Glomerular endothelial cell (primary cell): ENCODE results near the gene HCLS1. TPM values are rescaled to one million over a fixed set of nuclear protein-coding genes. Genes with fewer than 3 reads are reported as not detected.
"Not testable (repeated sequence)": the region's sequence is repeated elsewhere in the genome, so short reads cannot be mapped to it uniquely, and the experiment has no call there.

Experiments
- DNase-seq: peaks from one replicate; pipeline ENCODE4 v3.0.0-alpha.2; 2011; ENCODE audit warnings: low read depth, low spot score; ENCODE audit errors: extremely low read depth
- total RNA-seq: library from RNA; depleted of rRNA; stranded (reverse); fragments of >200 nt; gene quantifications from 2 replicates; pipeline ENCODE4 v1.2.3, GENCODE V29; 2015

HCLS1 gene
- total RNA-seq, 1 donor from 2014 or later = 69.1 TPM

GRCh38 chr3:121601212-121601812 is 59.4 kb downstream of the HCLS1 start:
- no peak for DNase-seq

GRCh38 chr3:121599900-121600299 is 60.8 kb downstream of the HCLS1 start:
- not testable (repeated sequence) for DNase-seq

GRCh38 chr3:121598564-121598963 is 62.1 kb downstream of the HCLS1 start:
- DNase-seq = no peak

- no peak for DNase-seq
Observed at GRCh38 chr3:121595765-121596406, 64.8 kb downstream of the HCLS1 start.

GRCh38 chr3:121594850-121595249 is 65.9 kb downstream of the HCLS1 start:
- no peak for DNase-seq

GRCh38 chr3:121593806-121594205 is 66.9 kb downstream of the HCLS1 start:
- not testable (repeated sequence) for DNase-seq

GRCh38 chr3:121592856-121593702 is 67.6 kb downstream of the HCLS1 start, which contains the start of gene FBXO40:
Gene FBXO40, plus strand, starts transcription at chr3:121593379. Its CDS starts 27,197 bp downstream, at chr3:121620576.
- DNase-seq = no peak

- no peak for DNase-seq
Observed at GRCh38 chr3:121584418-121584817, 76.3 kb downstream of the HCLS1 start.

- no peak for DNase-seq
Observed at GRCh38 chr3:121581691-121582090, 79.0 kb downstream of the HCLS1 start.

Other genes with a start within 250 kb of the HCLS1 start
- gene POLQ, start 114.9 kb downstream of the HCLS1 start, total RNA-seq = 0.68 and 1.6 TPM in 2 replicates
- gene ARGFX, start 93.0 kb downstream of the HCLS1 start, total RNA-seq = not detected in 2 replicates
- not detected in 2 replicates for gene FBXO40, start 67.5 kb downstream of the HCLS1 start, total RNA-seq
- 35.0 and 50.5 TPM in 2 replicates for gene GOLGB1, start 88.8 kb upstream of the HCLS1 start, total RNA-seq
- gene IQCB1, start 174.2 kb upstream of the HCLS1 start, total RNA-seq = 12.1 and 16.6 TPM in 2 replicates
- 1.4 and 3.1 TPM in 2 replicates for gene EAF2, start 174.3 kb upstream of the HCLS1 start, total RNA-seq
- 0.05 and 0.29 TPM in 2 replicates for gene SLC15A2, start 233.5 kb upstream of the HCLS1 start, total RNA-seq